Tibial artery (tissue), 4 donors: ENCODE measurements around the gene TTLL9.
"Not testable (repeated sequence)": the region's sequence is repeated elsewhere in the genome, so short reads cannot be mapped to it uniquely, and the experiment has no call there.

Experiments used
- DNase-seq, 2 donors: peaks; one replicate each; pipeline ENCODE4 v3.0.0-alpha.2; 2019
- H3K27ac ChIP-seq, 2 donors: fragments of 200-600 bp; sonication (generic) in 1 of 2; 1 replicate in 1 of 2; 2 replicates in 1 of 2; pipeline ENCODE4 v1.5.1; 2018 to 2019; ENCODE audit warnings: mild to moderate bottlenecking in 1 of 2
- H3K27me3 ChIP-seq, 2 donors: fragments of 200-600 bp; sonication (generic) in 1 of 2; one replicate each; pipeline versions ENCODE4 v1.5.1 to v1.6.0; 2016 to 2019
- H3K36me3 ChIP-seq, 3 donors: fragments of 200-600 bp; sonication (generic) in 2 of 3; one replicate each; pipeline ENCODE4 v1.5.1; 2016 to 2019; ENCODE audit warnings: mild to moderate bottlenecking in 2 of 3
- H3K4me1 ChIP-seq, 4 donors: fragments of 200-600 bp; sonication (generic) in 2 of 4; 1 replicate in 3 of 4; 2 replicates in 1 of 4; pipeline ENCODE4 v1.5.1; 2016 to 2019
- H3K4me3 ChIP-seq, 2 donors: fragments of 200-600 bp; sonication (generic) in 1 of 2; 1 replicate in 1 of 2; 2 replicates in 1 of 2; pipeline ENCODE4 v1.5.1; 2018 to 2019; ENCODE audit warnings: mild to moderate bottlenecking in 2 of 2
- H3K9me3 ChIP-seq, 3 donors: fragments of 200-600 bp; sonication (generic) in 1 of 3; one replicate each; pipeline ENCODE4 v1.5.1; 2016 to 2019
- CTCF ChIP-seq, 2 experiments: fragments of 200-600 bp in 1 of 2; fragments of 450-650 bp in 1 of 2; IDR thresholded peaks; one replicate each; pipeline ENCODE4 v1.5.1; 2017 to 2019; ENCODE audit warnings: antibody characterized with exemption in 2 of 2, mild to moderate bottlenecking in 1 of 2, moderate library complexity in 1 of 2
- intact Hi-C: fragments of 100-400 bp; cut with DNase I; formaldehyde crosslinking; loops from one replicate; pipeline ENCODE4 v1.15.0; 2023; ENCODE audit warnings: low total_unique reads

The TTLL9 gene

GRCh38 chr20:31915491-31916280, 45.3 kb downstream of the TTLL9 start:
- H3K4me3 ChIP-seq = no peak overlapping the region
- H3K36me3 ChIP-seq = no peaks in the 10 kb centered on the region
- no peak for TF ChIP-seq CTCF (IDR thresholded peaks at IDR 0.05)
- intact Hi-C loops = no loop called here
- H3K9me3 ChIP-seq = no peaks in the 10 kb centered on the region
- H3K27ac ChIP-seq = no peak overlapping the region
- no peak for DNase-seq
- H3K27me3 ChIP-seq = peaks cover 0 to 10% of the 10 kb centered on the region in 2 donors
- H3K4me1 ChIP-seq = no peaks in the 10 kb centered on the region

DNA sequence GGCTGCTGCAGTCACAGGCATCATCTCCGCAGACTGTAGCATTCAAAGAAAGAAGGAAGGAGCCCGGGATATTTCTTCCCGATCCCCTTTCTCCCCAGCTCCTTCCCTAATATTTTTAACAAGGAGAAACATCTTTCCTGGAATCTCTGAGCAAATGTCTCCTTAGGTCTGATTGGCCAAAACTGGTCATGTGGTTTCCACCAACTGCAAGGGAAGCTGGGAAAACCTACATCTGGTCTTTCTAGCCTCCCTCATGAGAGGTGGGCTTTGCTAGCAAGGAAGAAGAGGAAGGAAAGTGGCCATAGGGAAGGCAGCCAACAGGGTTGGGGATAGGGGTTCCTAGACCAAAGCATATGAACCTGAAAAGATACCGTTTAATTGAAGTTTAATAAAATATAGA, 46.3 kb downstream of the TTLL9 start:
- Histone ChIP-seq H3K4me3 (no peak overlapping the region), H3K9me3 (no peaks in the 10 kb centered on the region), H3K36me3 (no peaks in the 10 kb centered on the region), H3K27ac (no peak overlapping the region), H3K27me3 (peaks cover 0 to 10% of the 10 kb centered on the region in 2 donors), H3K4me1 (no peaks in the 10 kb centered on the region)
- no peak for DNase-seq
- no peak for TF ChIP-seq CTCF (IDR thresholded peaks at IDR 0.05)
- intact Hi-C loops = no loop called here

GRCh38 chr20:31917962-31918412, 47.6 kb downstream of the TTLL9 start:
- H3K9me3 ChIP-seq, H3K4me1 ChIP-seq, H3K36me3 ChIP-seq, DNase-seq, H3K27ac ChIP-seq, H3K4me3 ChIP-seq, intact Hi-C loops: not testable (repeated sequence)
- H3K27me3 ChIP-seq = peaks cover 0 to 10% of the 10 kb centered on the region in 2 donors

DNA sequence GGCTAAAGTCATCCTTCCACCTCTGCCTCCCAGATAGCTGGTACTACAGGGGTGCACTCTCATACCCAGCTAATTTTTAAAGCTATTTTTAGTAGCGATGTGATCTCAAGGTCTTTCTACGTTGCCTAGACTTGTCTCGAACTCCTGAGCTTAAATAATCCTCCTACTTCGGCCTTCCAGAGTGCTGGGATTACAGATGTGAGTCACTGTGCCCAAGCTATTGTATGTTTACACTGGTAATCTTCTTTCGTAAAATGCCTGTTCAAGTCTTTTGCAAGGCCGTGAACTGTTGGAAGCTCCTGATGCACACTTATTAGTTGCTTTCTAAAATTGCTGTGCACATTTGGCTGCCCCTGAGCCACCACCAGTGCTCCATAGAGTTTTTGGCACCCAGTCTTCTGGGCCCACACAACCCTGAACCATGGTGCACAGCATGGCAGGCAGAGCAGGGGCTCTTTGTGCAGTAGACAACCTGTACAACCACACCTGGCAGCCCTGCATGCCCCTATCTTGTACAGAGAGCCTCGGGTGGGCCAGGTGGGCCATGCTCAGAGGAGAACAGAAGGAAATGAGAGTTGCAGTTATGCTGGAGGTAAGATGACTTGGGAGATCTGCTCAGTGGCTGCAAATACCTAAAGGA, 48.2 kb downstream of the TTLL9 start:
- intact Hi-C loops = no loop called here
- DNase-seq = no peak
- Histone ChIP-seq H3K27me3 (peaks cover 0 to 16% of the 10 kb centered on the region in 2 donors), H3K4me3 (no peak overlapping the region), H3K9me3 (no peaks in the 10 kb centered on the region), H3K4me1 (no peaks in the 10 kb centered on the region), H3K36me3 (no peaks in the 10 kb centered on the region), H3K27ac (no peak overlapping the region)
- TF ChIP-seq CTCF (IDR thresholded peaks at IDR 0.05) = no peak

- intact Hi-C loops = no loop called here
- Histone ChIP-seq H3K27me3 (peaks cover 0 to 24% of the 10 kb centered on the region in 2 donors), H3K27ac (no peak overlapping the region), H3K4me1 (no peaks in the 10 kb centered on the region), H3K4me3 (no peak overlapping the region), H3K9me3 (no peaks in the 10 kb centered on the region), H3K36me3 (no peaks in the 10 kb centered on the region)
- no peak for DNase-seq
- TF ChIP-seq CTCF (IDR thresholded peaks at IDR 0.05) = no peak
These were observed 49.1 kb downstream of the TTLL9 start for GRCh38 chr20:31919410-31920155.
